Measurements from ENCODE around the gene RXFP3.
A peak's percentile ranks its signal among the peaks of the same experiment; 100 is the strongest.

GRCh38 chr5:33936004-33936380 lies 194 bp upstream of the RXFP3 start:
- TF ChIP-seq EZH2phosphoT487 (IDR thresholded peaks at IDR 0.05) (no peak), CTCF (IDR thresholded peaks at IDR 0.05) (peak; percentile 38)
